Measurements from ENCODE around the gene LOC128125822.

GRCh38 chr6:63600136-63600535 is 27.9 kb downstream of the LOC128125822 start:
- TF ChIP-seq POLR2AphosphoS5 (IDR thresholded peaks at IDR 0.05; ENCODE audit: low read depth, low read length) = no peak
- no peak for TF ChIP-seq SIN3A (IDR thresholded peaks at IDR 0.05; ENCODE audit: borderline replicate concordance, insufficient read depth, low read depth, low read length)
- no peak for TF ChIP-seq CTCF (IDR thresholded peaks at IDR 0.05)
